ENCODE measurements around the gene MYH16. TPM values are rescaled to one million over a fixed set of nuclear protein-coding genes. Genes with fewer than 3 reads are reported as not detected.
"Not testable (repeated sequence)": the region's sequence is repeated elsewhere in the genome, so short reads cannot be mapped to it uniquely, and the experiment has no call there.

The MYH16 gene
- polyA plus RNA-seq, 1 donor from 2014 or later, result not detected

DNA sequence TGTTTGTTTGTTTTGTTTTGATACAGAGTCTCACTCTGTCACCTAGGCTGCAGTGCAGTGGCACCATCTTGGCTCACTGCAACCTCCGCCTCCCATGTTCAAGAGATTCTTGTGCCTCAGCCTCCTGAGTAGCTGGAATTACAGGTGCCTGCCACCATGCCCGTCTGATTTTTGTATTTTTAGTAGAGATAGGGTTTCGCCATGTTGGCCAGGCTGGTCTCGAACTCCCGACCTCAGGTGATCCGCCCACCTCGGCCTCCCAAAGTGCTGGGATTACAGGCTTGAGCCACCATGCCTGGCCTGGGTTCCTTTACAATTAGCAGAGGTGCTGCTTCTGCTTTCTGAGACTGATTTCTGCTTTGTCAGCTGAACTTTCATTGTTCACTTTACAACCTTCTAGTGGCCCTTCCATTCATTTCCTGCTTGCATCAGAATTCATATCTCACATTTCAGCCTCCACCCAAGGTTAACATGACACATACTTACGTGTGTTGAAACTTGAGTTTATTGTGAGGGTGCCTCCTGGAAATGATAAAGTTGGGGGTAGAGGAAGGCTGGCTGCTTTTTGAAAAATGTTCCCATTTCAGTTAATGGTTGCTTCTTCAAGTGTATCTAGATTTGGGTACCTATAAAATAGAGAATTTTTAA is 57.8 kb downstream of the MYH16 start:
- H2AFZ ChIP-seq (ENCODE audit: low read depth, low read length); H3K36me3 ChIP-seq (ENCODE audit: insufficient read depth, low read length); H4K20me1 ChIP-seq (ENCODE audit: insufficient read depth); H3K9me2 ChIP-seq (ENCODE audit: insufficient read depth, low read length); H3F3A ChIP-seq (ENCODE audit: insufficient read depth, low read length, poor library complexity, severe bottlenecking); H3K9ac ChIP-seq (ENCODE audit: low read length); H3K4me2 ChIP-seq (ENCODE audit: low read length); H3K27ac ChIP-seq (ENCODE audit: low read length); H3K4me3 ChIP-seq (ENCODE audit: low read length); H3K27me3 ChIP-seq (ENCODE audit: insufficient read depth, low read depth, low read length); H3K9me3 ChIP-seq (ENCODE audit: low read length): not testable (repeated sequence)
- H3K79me2 ChIP-seq (replicated peaks; ENCODE audit: insufficient read depth, low read length), result peaks cover 63% of the 10 kb centered on the region

DNA sequence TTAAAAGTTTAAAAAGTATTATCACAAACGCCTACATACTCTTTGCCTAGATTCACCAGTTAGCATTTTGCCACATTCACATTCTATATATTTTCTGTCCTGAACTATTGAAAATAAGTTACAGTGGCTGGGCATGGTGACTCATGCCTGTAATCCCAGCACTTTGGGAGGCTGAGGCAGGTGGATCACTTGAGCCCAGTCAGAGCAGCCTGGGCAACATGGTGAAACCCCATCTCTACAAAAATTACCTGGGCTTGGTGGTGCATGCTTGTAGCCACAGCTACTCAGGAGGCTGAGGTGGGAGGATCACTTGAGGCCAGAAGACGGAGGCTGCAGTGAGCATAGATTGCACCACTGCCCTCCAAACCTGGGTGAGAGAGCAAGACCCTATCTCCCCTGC is 58.4 kb downstream of the MYH16 start:
- no peak for TF ChIP-seq EP300 (conservative IDR thresholded peaks at IDR 0.05; ENCODE audit: poor library complexity, severe bottlenecking)
- no peak for TF ChIP-seq MXI1 (conservative IDR thresholded peaks at IDR 0.05; ENCODE audit: poor library complexity, severe bottlenecking)
- TF ChIP-seq EZH2 (IDR thresholded peaks at IDR 0.05; ENCODE audit: borderline replicate concordance, insufficient read depth, low read length, poor library complexity, severe bottlenecking), result no peak
- TF ChIP-seq, protein P1, sequence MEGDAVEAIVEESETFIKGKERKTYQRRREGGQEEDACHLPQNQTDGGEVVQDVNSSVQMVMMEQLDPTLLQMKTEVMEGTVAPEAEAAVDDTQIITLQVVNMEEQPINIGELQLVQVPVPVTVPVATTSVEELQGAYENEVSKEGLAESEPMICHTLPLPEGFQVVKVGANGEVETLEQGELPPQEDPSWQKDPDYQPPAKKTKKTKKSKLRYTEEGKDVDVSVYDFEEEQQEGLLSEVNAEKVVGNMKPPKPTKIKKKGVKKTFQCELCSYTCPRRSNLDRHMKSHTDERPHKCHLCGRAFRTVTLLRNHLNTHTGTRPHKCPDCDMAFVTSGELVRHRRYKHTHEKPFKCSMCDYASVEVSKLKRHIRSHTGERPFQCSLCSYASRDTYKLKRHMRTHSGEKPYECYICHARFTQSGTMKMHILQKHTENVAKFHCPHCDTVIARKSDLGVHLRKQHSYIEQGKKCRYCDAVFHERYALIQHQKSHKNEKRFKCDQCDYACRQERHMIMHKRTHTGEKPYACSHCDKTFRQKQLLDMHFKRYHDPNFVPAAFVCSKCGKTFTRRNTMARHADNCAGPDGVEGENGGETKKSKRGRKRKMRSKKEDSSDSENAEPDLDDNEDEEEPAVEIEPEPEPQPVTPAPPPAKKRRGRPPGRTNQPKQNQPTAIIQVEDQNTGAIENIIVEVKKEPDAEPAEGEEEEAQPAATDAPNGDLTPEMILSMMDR (IDR thresholded peaks at IDR 0.05; ENCODE audit: poor library complexity, severe bottlenecking), result no peak
- Histone ChIP-seq H3K9me3 (ENCODE audit: low read length) (no peaks in the 10 kb centered on the region), H3K9me2 (ENCODE audit: insufficient read depth, low read length) (no peaks in the 10 kb centered on the region), H3K27me3 (ENCODE audit: insufficient read depth, low read depth, low read length) (no peaks in the 10 kb centered on the region), H2AFZ (ENCODE audit: low read depth, low read length) (no peak overlapping the region), H3K36me3 (ENCODE audit: insufficient read depth, low read length) (peaks cover 5% of the 10 kb centered on the region), H3K79me2 (replicated peaks; ENCODE audit: insufficient read depth, low read length) (peaks cover 60% of the 10 kb centered on the region), H3K4me2 (ENCODE audit: low read length) (no peak overlapping the region), H4K20me1 (ENCODE audit: insufficient read depth) (no peaks in the 10 kb centered on the region), H3F3A (ENCODE audit: insufficient read depth, low read length, poor library complexity, severe bottlenecking) (no peaks in the 10 kb centered on the region), H3K27ac (ENCODE audit: low read length) (no peak overlapping the region), H3K9ac (ENCODE audit: low read length) (no peak overlapping the region), H3K4me3 (ENCODE audit: low read length) (no peak overlapping the region)

- H3K9me3 ChIP-seq (ENCODE audit: low read length), result no peaks in the 10 kb centered on the region
- H4K20me1 ChIP-seq (ENCODE audit: insufficient read depth), result no peaks in the 10 kb centered on the region
- no peak for TF ChIP-seq RAD21 (conservative IDR thresholded peaks at IDR 0.05)
- no peak for TF ChIP-seq MXI1 (conservative IDR thresholded peaks at IDR 0.05; ENCODE audit: poor library complexity, severe bottlenecking)
- TF ChIP-seq, protein P1 (IDR thresholded peaks at IDR 0.05; ENCODE audit: poor library complexity, severe bottlenecking), result no peak
Observed at GRCh38 chr7:99339595-99339994, 67.0 kb downstream of the MYH16 start.

More at GRCh38 chr7:99339595-99339994, 67.0 kb downstream of the MYH16 start:
- Histone ChIP-seq H3K4me2 (ENCODE audit: low read length) (no peak overlapping the region), H3K27ac (ENCODE audit: low read length) (no peak overlapping the region), H3K36me3 (ENCODE audit: insufficient read depth, low read length) (no peaks in the 10 kb centered on the region), H2AFZ (ENCODE audit: low read depth, low read length) (no peak overlapping the region), H3K9me2 (ENCODE audit: insufficient read depth, low read length) (no peaks in the 10 kb centered on the region), H3K27me3 (ENCODE audit: insufficient read depth, low read depth, low read length) (no peaks in the 10 kb centered on the region), H3K9ac (ENCODE audit: low read length) (no peak overlapping the region), H3K79me2 (replicated peaks; ENCODE audit: insufficient read depth, low read length) (no peaks in the 10 kb centered on the region), H3K4me3 (ENCODE audit: low read length) (no peak overlapping the region), H3F3A (ENCODE audit: insufficient read depth, low read length, poor library complexity, severe bottlenecking) (no peaks in the 10 kb centered on the region)

Measured in neural cell (in vitro differentiated cells).